Measurements from ENCODE around the gene CDX2.

The CDX2 gene

DNA sequence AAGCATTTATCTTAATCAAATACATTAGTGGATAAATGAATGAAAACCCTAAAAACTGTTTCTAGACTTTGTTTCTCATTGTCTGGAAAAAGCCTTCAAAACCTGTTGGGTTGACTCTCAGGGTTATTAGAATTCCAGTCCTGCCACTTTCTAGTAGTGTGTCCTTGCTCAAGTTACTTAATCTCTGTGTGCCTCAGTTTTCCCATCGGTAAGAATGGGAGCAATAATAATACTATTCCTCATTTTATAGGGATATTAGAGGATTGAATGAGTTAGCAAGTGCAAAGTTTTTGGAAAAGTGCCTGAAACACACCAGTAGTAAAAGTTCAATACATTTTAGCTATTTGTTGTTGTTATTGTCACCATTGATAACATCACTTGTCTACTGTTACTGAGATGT is 16.5 kb upstream of the CDX2 start:
- Mint-ChIP-seq H3K27me3 (peaks cover 45% of the 10 kb centered on the region), H3K27ac (no peak overlapping the region), H3K9me3 (no peaks in the 10 kb centered on the region), H3K4me1 (no peaks in the 10 kb centered on the region), H3K4me3 (no peak overlapping the region), H3K36me3 (no peaks in the 10 kb centered on the region)
- no peak for DNase-seq
- CTCF ChIA-PET = interaction anchor here (0.9 to 5.3 kb wide), 5 partner anchors 9 to 623 kb away, joined by 3 to 53 read pairs (median 8); no protein-coding TSS in a partner anchor

DNA sequence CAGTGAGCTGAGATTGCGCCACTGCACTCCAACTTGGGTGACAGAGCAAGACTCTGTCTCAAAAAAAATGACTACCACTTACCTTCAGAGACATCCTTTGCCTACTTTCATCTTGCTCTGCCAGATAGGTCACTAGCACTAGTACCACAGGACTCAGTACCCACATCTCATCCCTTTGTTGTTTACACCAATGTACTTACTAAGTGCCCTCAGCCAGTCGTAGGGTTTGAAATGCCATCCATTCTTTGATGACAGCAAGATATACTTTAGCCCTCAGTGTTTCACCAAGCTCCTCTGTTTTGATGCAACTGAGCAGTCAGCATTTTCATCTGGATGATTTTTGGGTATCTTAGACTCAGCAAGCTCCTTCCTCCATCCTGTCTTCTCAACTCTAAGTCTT is 13.2 kb upstream of the CDX2 start:
- Mint-ChIP-seq H3K4me3 (no peak overlapping the region), H3K27ac (no peak overlapping the region), H3K27me3 (peaks cover 76% of the 10 kb centered on the region), H3K9me3 (no peaks in the 10 kb centered on the region), H3K36me3 (peaks cover 2% of the 10 kb centered on the region), H3K4me1 (peaks cover 14% of the 10 kb centered on the region)
- DNase-seq = no peak
- CTCF ChIA-PET = interaction anchor here (0.8 to 5.3 kb wide), 6 partner anchors 10 to 620 kb away, joined by 3 to 53 read pairs (median 4); no protein-coding TSS in a partner anchor

GRCh38 chr13:27981006-27981708 is 12.0 kb upstream of the CDX2 start:
- Mint-ChIP-seq H3K9me3 (no peaks in the 10 kb centered on the region), H3K27me3 (peaks cover 79% of the 10 kb centered on the region), H3K4me3 (no peak overlapping the region), H3K4me1 (peaks cover 14% of the 10 kb centered on the region), H3K27ac (no peak overlapping the region), H3K36me3 (peaks cover 2% of the 10 kb centered on the region)
- no peak for DNase-seq
- CTCF ChIA-PET = interaction anchor here (0.9 to 3.5 kb wide), 3 partner anchors 28 to 155 kb away, joined by 3 to 18 read pairs (median 5); no protein-coding TSS in a partner anchor

DNA sequence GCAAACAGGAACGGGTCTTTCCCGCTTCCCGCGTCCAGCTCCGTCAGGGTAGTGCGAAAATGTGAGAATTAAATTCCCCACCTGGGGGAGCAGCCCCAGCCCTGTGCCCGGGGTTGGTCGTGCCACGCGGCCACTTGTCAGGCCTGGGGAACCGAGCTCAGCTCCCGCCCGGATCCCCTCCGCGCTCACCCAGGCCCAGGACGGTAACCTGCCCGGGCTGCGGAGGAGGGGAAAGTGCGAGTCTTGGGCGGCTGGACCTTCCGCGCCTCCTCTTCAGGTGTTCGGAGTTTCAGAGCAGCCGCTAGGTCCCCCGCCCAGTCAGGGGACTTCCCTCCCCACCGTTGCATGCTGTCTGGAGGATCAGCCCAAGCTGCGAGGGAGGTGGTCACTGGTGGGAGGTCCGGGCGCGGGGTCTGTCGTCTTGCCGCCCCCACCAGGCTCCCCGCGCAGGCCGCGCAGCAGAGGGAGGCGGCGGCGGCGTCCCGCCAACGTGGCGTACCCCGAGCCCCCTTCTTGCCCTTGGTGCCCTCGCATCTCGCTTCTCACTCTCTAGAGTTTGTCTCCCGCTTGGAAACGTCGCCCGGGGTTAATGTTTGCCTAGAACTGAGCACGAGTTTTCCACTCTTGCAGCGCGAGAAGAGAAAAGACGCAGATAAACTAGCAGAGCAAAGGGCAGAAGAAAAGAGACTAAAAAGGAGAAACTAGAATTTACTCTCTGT is 11.3 kb upstream of the CDX2 start:
- peaks cover 18% of the 10 kb centered on the region for H3K4me1 Mint-ChIP-seq
- CTCF ChIA-PET = interaction anchor here (1.7 kb wide), 1 partner anchor 27 kb away, joined by 3 read pairs; no protein-coding TSS in a partner anchor
- no peak overlapping the region for H3K27ac Mint-ChIP-seq
- peaks cover 86% of the 10 kb centered on the region for H3K27me3 Mint-ChIP-seq
- H3K4me3 Mint-ChIP-seq = no peak overlapping the region
- H3K9me3 Mint-ChIP-seq = no peaks in the 10 kb centered on the region
- H3K36me3 Mint-ChIP-seq = peaks cover 2% of the 10 kb centered on the region
- DNase-seq = no peak

DNA sequence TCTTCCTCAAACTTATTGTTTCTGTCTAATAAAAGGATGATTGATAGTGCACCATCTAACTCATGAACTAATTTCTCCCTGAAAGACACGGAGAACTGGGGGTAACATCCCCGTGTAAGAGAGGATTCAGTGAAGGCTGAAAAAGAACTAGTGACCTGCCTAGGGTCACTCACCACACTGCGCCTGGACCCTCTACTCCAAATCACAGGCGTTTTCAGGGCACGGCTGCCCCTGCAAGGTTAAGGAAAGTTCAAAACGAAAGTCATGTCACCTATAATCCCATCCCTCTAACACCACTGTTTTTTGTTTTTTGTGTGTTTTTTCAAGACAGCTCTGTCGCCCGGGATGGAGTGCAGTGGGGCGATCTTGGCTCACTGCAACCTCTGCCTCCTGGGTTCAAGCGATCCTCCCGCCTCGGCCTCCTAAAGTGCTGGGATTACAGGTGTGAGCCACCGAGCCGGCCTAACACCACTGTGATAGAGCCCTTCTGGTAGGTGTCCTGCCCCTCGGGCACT is 10.7 kb upstream of the CDX2 start:
- Mint-ChIP-seq H3K36me3 (peaks cover 2% of the 10 kb centered on the region), H3K27ac (no peak overlapping the region), H3K4me1 (peaks cover 19% of the 10 kb centered on the region), H3K9me3 (no peaks in the 10 kb centered on the region), H3K4me3 (no peak overlapping the region), H3K27me3 (peaks cover 92% of the 10 kb centered on the region)
- CTCF ChIA-PET = interaction anchor here (1.7 kb wide), 1 partner anchor 26 kb away, joined by 3 read pairs; no protein-coding TSS in a partner anchor
- DNase-seq = no peak

GRCh38 chr13:27979001-27979643 is 10.0 kb upstream of the CDX2 start:
- no peak for DNase-seq
- peaks cover 2% of the 10 kb centered on the region for H3K36me3 Mint-ChIP-seq
- peaks cover 99% of the 10 kb centered on the region for H3K27me3 Mint-ChIP-seq
- H3K4me3 Mint-ChIP-seq = no peak overlapping the region
- CTCF ChIA-PET = interaction anchor here (0.8 kb wide), 1 partner anchor 149 kb away, joined by 3 read pairs; no protein-coding TSS in a partner anchor
- no peaks in the 10 kb centered on the region for H3K9me3 Mint-ChIP-seq
- H3K27ac Mint-ChIP-seq = no peak overlapping the region
- H3K4me1 Mint-ChIP-seq = peaks cover 19% of the 10 kb centered on the region

DNA sequence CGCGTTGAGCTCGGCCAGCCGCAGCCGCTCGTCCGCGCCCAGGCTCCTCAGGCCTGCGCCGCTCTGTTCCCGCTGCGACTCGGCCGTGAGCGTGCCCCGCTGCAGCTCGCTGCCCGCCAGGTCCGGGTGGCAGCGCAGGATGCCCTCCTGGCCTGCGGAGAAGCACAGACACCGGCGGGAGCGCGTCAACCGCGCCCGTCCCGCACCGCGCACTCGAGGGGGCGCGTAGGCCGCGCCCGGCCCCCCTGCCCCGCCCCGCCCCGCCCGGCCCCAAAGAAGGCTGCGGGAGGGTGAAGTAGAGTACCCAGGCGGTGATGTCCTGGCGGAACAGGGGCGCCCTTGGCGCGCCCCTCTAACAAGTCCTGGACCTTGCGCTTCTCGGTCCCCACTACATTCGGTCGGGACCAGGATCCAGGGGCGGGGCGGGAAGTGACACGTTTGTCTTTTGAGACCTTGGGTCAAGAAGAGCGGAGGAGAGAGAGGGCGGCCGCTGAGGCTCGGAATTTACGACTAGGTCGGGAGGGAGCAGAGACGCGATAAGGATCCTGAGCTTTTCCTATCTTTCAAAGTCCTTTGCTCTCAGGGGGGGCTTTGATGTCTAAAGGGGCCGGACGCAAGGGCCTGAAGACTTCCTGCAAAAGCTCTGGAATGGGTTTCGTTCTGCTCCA is 9.3 kb upstream of the CDX2 start:
- H3K27me3 Mint-ChIP-seq = peaks cover 100% of the 10 kb centered on the region
- CTCF ChIA-PET = interaction anchor here (0.8 kb wide), 1 partner anchor 148 kb away, joined by 3 read pairs; no protein-coding TSS in a partner anchor

DNA sequence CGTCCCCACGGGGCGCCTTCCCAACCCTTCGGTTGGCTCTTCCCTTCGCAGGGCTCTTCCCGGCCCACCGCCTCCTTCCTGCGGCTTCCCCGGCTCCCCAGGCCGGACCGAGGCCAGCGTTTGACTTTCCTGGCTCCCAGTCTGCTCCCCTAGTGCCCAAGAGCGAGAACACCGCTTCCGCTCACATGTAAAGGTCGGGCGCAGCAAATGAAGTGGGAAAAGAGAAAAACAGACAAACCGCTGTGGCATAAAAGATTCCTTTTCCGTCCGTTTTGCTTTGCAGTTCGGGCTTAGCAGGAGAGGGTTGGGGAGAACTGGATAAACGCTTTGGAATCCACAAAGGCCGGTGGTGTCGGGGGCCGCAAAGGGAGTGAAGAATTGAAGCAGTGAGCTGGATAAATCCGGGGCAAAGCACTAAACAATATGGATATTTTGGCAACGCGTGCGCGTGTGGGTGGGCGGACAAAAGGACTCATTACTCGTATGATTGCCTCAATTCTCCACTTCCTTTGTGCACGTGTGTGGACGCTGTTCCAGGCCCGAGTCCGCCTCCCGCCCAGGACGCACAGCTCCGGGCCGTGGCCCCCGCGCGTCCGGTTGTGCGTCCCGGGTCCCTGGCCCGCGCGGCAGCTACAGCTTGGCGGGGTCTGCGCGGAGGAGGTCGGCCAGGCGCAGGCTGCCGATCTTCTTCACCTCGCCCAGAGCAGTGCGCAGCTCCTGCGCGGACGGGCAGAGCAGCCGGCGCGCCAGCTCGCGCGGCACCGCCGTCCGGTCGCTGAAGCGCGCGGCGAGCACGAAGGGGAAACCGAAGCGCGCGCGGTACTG is 8.6 kb upstream of the CDX2 start:
- DNase-seq = no peak
- CTCF ChIA-PET = no interaction called here
- peaks cover 2% of the 10 kb centered on the region for H3K36me3 Mint-ChIP-seq
- H3K9me3 Mint-ChIP-seq = no peaks in the 10 kb centered on the region
- no peak overlapping the region for H3K27ac Mint-ChIP-seq
- H3K27me3 Mint-ChIP-seq = peaks cover 100% of the 10 kb centered on the region
- H3K4me1 Mint-ChIP-seq = peaks cover 19% of the 10 kb centered on the region
- H3K4me3 Mint-ChIP-seq = no peak overlapping the region

More for the DNA sequence above, 9.3 kb upstream of the CDX2 start:
- H3K27ac Mint-ChIP-seq = peak overlapping the region; percentile 17
- H3K4me3 Mint-ChIP-seq = no peak overlapping the region
- DNase-seq = no peak
- H3K9me3 Mint-ChIP-seq = no peaks in the 10 kb centered on the region
- H3K4me1 Mint-ChIP-seq = peaks cover 19% of the 10 kb centered on the region
- H3K36me3 Mint-ChIP-seq = peaks cover 2% of the 10 kb centered on the region

DNA sequence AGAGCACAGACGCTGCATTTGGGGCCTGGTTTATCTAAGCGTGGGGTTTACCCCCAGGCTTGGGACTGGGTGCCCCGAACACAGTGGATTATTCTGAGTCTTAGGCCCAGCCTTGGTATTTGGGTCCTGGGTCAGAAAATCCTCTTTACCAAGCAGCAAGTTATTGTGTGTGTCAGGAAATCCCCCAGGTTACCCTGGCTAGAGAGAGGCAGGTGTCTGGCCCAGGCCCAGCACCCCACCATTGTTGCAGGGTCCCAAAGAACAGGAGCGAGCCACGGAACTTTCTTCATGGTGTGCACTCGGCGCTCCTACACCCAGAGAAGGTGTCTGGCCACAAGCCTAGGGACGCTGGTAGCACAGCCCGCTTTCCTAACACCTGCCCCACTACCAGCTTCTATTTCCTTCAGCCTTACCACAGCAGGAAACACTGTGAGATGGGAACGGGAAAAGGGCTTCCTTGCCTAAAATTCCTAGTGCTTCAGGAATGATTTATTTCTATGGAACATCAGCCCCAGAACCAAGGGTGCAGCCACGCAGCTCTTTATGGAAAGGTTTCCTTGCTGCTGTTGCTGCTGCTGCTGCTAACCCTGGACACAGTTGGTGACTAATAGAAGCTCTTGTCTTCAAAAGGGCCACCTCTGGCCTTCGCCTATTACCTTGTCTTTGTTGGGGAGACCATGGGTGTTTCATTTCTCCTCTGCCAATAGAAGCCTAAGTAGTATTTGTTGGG is 7.4 kb upstream of the CDX2 start:
- no peak overlapping the region for H3K4me3 Mint-ChIP-seq
- CTCF ChIA-PET = interaction anchor here (0.9 to 1.4 kb wide), 2 partner anchors 23 to 150 kb away, joined by 4 to 7 read pairs; no protein-coding TSS in a partner anchor
- peaks cover 19% of the 10 kb centered on the region for H3K4me1 Mint-ChIP-seq
- H3K36me3 Mint-ChIP-seq = peaks cover 2% of the 10 kb centered on the region
- no peak overlapping the region for H3K27ac Mint-ChIP-seq
- no peak for DNase-seq
- H3K27me3 Mint-ChIP-seq = peaks cover 100% of the 10 kb centered on the region
- no peaks in the 10 kb centered on the region for H3K9me3 Mint-ChIP-seq

GRCh38 chr13:27975564-27976361 is 6.6 kb upstream of the CDX2 start:
- H3K4me3 Mint-ChIP-seq = no peak overlapping the region
- peaks cover 100% of the 10 kb centered on the region for H3K27me3 Mint-ChIP-seq
- no peak for DNase-seq
- peaks cover 2% of the 10 kb centered on the region for H3K36me3 Mint-ChIP-seq
- H3K27ac Mint-ChIP-seq = no peak overlapping the region
- no peaks in the 10 kb centered on the region for H3K9me3 Mint-ChIP-seq
- CTCF ChIA-PET = interaction anchor here (0.8 to 2.5 kb wide), 4 partner anchors 8 to 602 kb away, joined by 3 to 9 read pairs (median 6); no protein-coding TSS in a partner anchor
- peaks cover 19% of the 10 kb centered on the region for H3K4me1 Mint-ChIP-seq

- peaks cover 14% of the 10 kb centered on the region for H3K4me1 Mint-ChIP-seq
- H3K27me3 Mint-ChIP-seq = peaks cover 100% of the 10 kb centered on the region
- no peak overlapping the region for H3K27ac Mint-ChIP-seq
- no peaks in the 10 kb centered on the region for H3K9me3 Mint-ChIP-seq
- H3K4me3 Mint-ChIP-seq = no peak overlapping the region
- CTCF ChIA-PET = interaction anchor here (1.2 to 2.5 kb wide), 4 partner anchors 10 to 58 kb away, joined by 3 to 9 read pairs (median 4); no protein-coding TSS in a partner anchor
- no peak for DNase-seq
- H3K36me3 Mint-ChIP-seq = peaks cover 2% of the 10 kb centered on the region
Observed at GRCh38 chr13:27973961-27974662, 5.0 kb upstream of the CDX2 start.

All from activated naive CD4-positive, alpha-beta T cell treated with anti-CD3 and anti-CD28 coated beads, Interleukin-2, amount 10 ng/mL, durations not matched to agents 7 days and 5 days (primary cell).